ENCODE data around the gene DDX42. TPM values are rescaled to one million over a fixed set of nuclear protein-coding genes. Genes with fewer than 3 reads are reported as not detected.
A peak's percentile ranks its signal among the peaks of the same experiment; 100 is the strongest.

Gene DDX42
- 100 to 1,000 TPM; 155 to 200 (median 186) TPM for polyA plus RNA-seq (ENCODE audit: insufficient read length in 4 of 4)

- peak in 2 of 4 donors; percentile 23 to 34 for DNase-seq (ENCODE audit: low read depth in 4 of 4, low spot score in 3 of 4)
Observed at GRCh38 chr17:63774141-63774968, at the start of gene DDX42. Gene DDX42 (plus strand): TSS chr17:63774170. CDS start chr17:63787050, 12,880 bp downstream.

GRCh38 chr17:63735691-63736090, 38.3 kb upstream of the DDX42 start:
- DNase-seq (ENCODE audit: low read depth in 4 of 4, low spot score in 3 of 4) = no peak

GRCh38 chr17:63740464-63741142, 33.4 kb upstream of the DDX42 start:
- DNase-seq (ENCODE audit: low read depth in 4 of 4, low spot score in 3 of 4) = peak in 1 of 4 donors; percentile 16

- DNase-seq (ENCODE audit: low read depth in 4 of 4, low spot score in 3 of 4) = peak in 1 of 4 donors; percentile 18
Observed at GRCh38 chr17:63741143-63741407, 32.9 kb upstream of the DDX42 start.

- peak; percentile 90 to 96 (median 94) for DNase-seq (ENCODE audit: low read depth in 4 of 4, low spot score in 3 of 4)
Observed at GRCh38 chr17:63741408-63742173, 32.4 kb upstream of the DDX42 start, which contains the start of gene STRADA. Gene STRADA (minus strand): TSS chr17:63741799. CDS start chr17:63728369, 13,430 bp downstream.

- DNase-seq (ENCODE audit: low read depth in 4 of 4, low spot score in 3 of 4) = no peak
Observed at GRCh38 chr17:63751806-63752205, 22.2 kb upstream of the DDX42 start.

GRCh38 chr17:63752707-63753106, 21.3 kb upstream of the DDX42 start:
- no peak for DNase-seq (ENCODE audit: low read depth in 4 of 4, low spot score in 3 of 4)

GRCh38 chr17:63753215-63753614, 20.8 kb upstream of the DDX42 start:
- no peak for DNase-seq (ENCODE audit: low read depth in 4 of 4, low spot score in 3 of 4)

GRCh38 chr17:63754046-63754445, 19.9 kb upstream of the DDX42 start:
- DNase-seq (ENCODE audit: low read depth in 4 of 4, low spot score in 3 of 4) = no peak

- no peak for DNase-seq (ENCODE audit: low read depth in 4 of 4, low spot score in 3 of 4)
Observed at GRCh38 chr17:63758428-63758827, 15.5 kb upstream of the DDX42 start.

GRCh38 chr17:63760771-63761539, 13.0 kb upstream of the DDX42 start:
- DNase-seq (ENCODE audit: low read depth in 4 of 4, low spot score in 3 of 4) = no peak

GRCh38 chr17:63762161-63763078, 11.6 kb upstream of the DDX42 start:
- no peak for DNase-seq (ENCODE audit: low read depth in 4 of 4, low spot score in 3 of 4)

GRCh38 chr17:63764716-63765115, 9.3 kb upstream of the DDX42 start:
- no peak for DNase-seq (ENCODE audit: low read depth in 4 of 4, low spot score in 3 of 4)

GRCh38 chr17:63766754-63767153, 7.2 kb upstream of the DDX42 start:
- DNase-seq (ENCODE audit: low read depth in 4 of 4, low spot score in 3 of 4) = no peak

GRCh38 chr17:63768433-63768832, 5.5 kb upstream of the DDX42 start:
- DNase-seq (ENCODE audit: low read depth in 4 of 4, low spot score in 3 of 4) = no peak

- peak in 1 of 4 donors; percentile 2 for DNase-seq (ENCODE audit: low read depth in 4 of 4, low spot score in 3 of 4)
Observed at GRCh38 chr17:63772801-63773271, 1.1 kb upstream of the DDX42 start.

- peak; percentile 99 to 100 (median 100) for DNase-seq (ENCODE audit: low read depth in 4 of 4, low spot score in 3 of 4)
Observed at GRCh38 chr17:63773272-63774140, 464 bp upstream of the DDX42 start, which contains the start of gene CCDC47. Gene CCDC47 (minus strand): TSS chr17:63773597. CDS start chr17:63766175, 7,422 bp downstream.

- DNase-seq (ENCODE audit: low read depth in 4 of 4, low spot score in 3 of 4) = no peak
Observed at GRCh38 chr17:63774969-63775265, 947 bp downstream of the DDX42 start.

All from left renal pelvis (tissue), 4 donors.